Endothelial cell of umbilical vein (primary cell): ENCODE measurements around the gene TP53RK. TPM values are rescaled to one million over a fixed set of nuclear protein-coding genes. Genes with fewer than 3 reads are reported as not detected.
A peak's percentile ranks its signal among the peaks of the same experiment; 100 is the strongest.

Source experiments
- BruUV-seq: library from RNA; stranded (reverse); fragments of 400-500 nt; replicated peaks from 2 replicates; lab custom pipeline; 2021; lab: Mats Ljungman, UMichigan
- CTCF ChIA-PET: fragments of 300-600, 350-600 bp; sonication (Branson Sonifier 250); formaldehyde crosslinking; loops from one replicate; lab custom pipeline; 2021; ENCODE audit warnings: antibody characterized with exemption, inconsistent platforms; lab: Charles Lee
- POLR2A ChIA-PET: fragments of 300-600, 350-600 bp; sonication (Branson Sonifier 250); formaldehyde crosslinking; loops from one replicate; lab custom pipeline; 2021; ENCODE audit warnings: antibody characterized with exemption, inconsistent platforms; lab: Charles Lee
- DNase-seq: peaks from one replicate; pipeline ENCODE4 v3.0.0-alpha.2; 2011; ENCODE audit warnings: low read depth, low spot score
- FAIRE-seq: peaks from 2 replicates; lab custom pipeline; 2011; peaks lifted over from hg19 to GRCh38; lab: Jason Lieb, UNC
- H2AFZ ChIP-seq: 2 replicates; pipeline ENCODE4 v1.6.0; 2012; ENCODE audit warnings: low read depth, low read length, control low read depth, inconsistent platforms
- H3K27ac ChIP-seq: 2 replicates; pipeline ENCODE4 v1.5.1; 2011; ENCODE audit warnings: low read depth, mild to moderate bottlenecking, control low read depth, low read length, moderate library complexity; ENCODE audit not compliant: insufficient read depth
- H3K27me3 ChIP-seq, 2 experiments: 2 replicates each; pipeline versions ENCODE4 v1.6.0 to v1.6.1; 2011; ENCODE audit warnings: low read length in 2 of 2, mixed read lengths in 1 of 2; ENCODE audit not compliant: control insufficient read depth in 2 of 2, insufficient read depth in 2 of 2
- H3K36me3 ChIP-seq, 2 experiments: 2 replicates in 1 of 2; 3 replicates in 1 of 2; pipeline ENCODE4 v1.5.1; 2011; ENCODE audit warnings: low read length in 2 of 2, mild to moderate bottlenecking in 1 of 2, moderate library complexity in 1 of 2; ENCODE audit not compliant: control insufficient read depth in 2 of 2, insufficient read depth in 2 of 2; ENCODE audit errors: extremely low read depth in 1 of 2
- H3K4me1 ChIP-seq: 3 replicates; pipeline ENCODE4 v1.5.1; 2011; ENCODE audit warnings: mild to moderate bottlenecking, low read length; ENCODE audit not compliant: control insufficient read depth, insufficient read depth; ENCODE audit errors: extremely low read depth
- H3K4me2 ChIP-seq: 2 replicates; pipeline ENCODE4 v1.6.1; 2011; ENCODE audit warnings: low read length, control low read depth, mixed read lengths; ENCODE audit not compliant: insufficient read depth
- H3K4me3 ChIP-seq, 3 experiments: fragments of 200-600 bp in 1 of 3; sonication (generic), shearing (Covaris generic) in 1 of 3; replicated peaks in 1 of 3; 2 replicates each; pipeline ENCODE4 v1.5.1; 2011 to 2016; ENCODE audit warnings: control low read depth in 3 of 3, low read length in 3 of 3, mild to moderate bottlenecking in 2 of 3, inconsistent platforms in 1 of 3, low read depth in 1 of 3, moderate library complexity in 1 of 3; ENCODE audit not compliant: insufficient read depth in 1 of 3
- H3K79me2 ChIP-seq: 2 replicates; pipeline ENCODE4 v1.6.0; 2012; ENCODE audit warnings: low read length, inconsistent platforms; ENCODE audit not compliant: control insufficient read depth, insufficient read depth
- H3K9ac ChIP-seq: replicated peaks from 2 replicates; pipeline ENCODE3; 2011; ENCODE audit warnings: low read length, control low read depth; ENCODE audit not compliant: insufficient read depth; ENCODE audit errors: extremely low read depth
- H3K9me1 ChIP-seq: replicated peaks from 3 replicates; pipeline ENCODE4 v1.6.0; 2011; ENCODE audit warnings: mild to moderate bottlenecking, low read length; ENCODE audit not compliant: control insufficient read depth, insufficient read depth; ENCODE audit errors: extremely low read depth
- H3K9me3 ChIP-seq: replicated peaks from 2 replicates; pipeline ENCODE4 v1.5.1; 2012; ENCODE audit warnings: low read length, inconsistent platforms; ENCODE audit not compliant: control insufficient read depth, insufficient read depth
- H4K20me1 ChIP-seq: replicated peaks from 2 replicates; pipeline ENCODE3; 2011; ENCODE audit warnings: mild to moderate bottlenecking, low read length; ENCODE audit not compliant: control insufficient read depth, insufficient read depth; ENCODE audit errors: extremely low read depth
- EZH2 ChIP-seq: IDR thresholded peaks from 2 replicates; pipeline ENCODE4 v1.6.1; 2012; ENCODE audit warnings: borderline replicate concordance, low read depth, mild to moderate bottlenecking, moderate library complexity, low read length, inconsistent platforms; ENCODE audit not compliant: severe bottlenecking
- MYC ChIP-seq: IDR thresholded peaks from one replicate; pipeline ENCODE4 v1.6.1; 2011; ENCODE audit warnings: mild to moderate bottlenecking, low read depth, low read length
- dilution Hi-C: fragments of 300-500 bp; cut with MboI; formaldehyde crosslinking; loops from one replicate; pipeline ENCODE4 v1.15.0; 2019; ENCODE audit warnings: low sequenced_read_pairs; ENCODE audit not compliant: extremely low pct_ligation_motif_present
- intact Hi-C: fragments of 100-400 bp; cut with micrococcal nuclease; formaldehyde crosslinking; loops from one replicate; pipeline ENCODE4 v1.10.0; 2022
- polyA plus RNA-seq, 4 experiments: library from polyadenylated mRNA; depleted of rRNA in 3 of 4; stranded (reverse) in 3 of 4; unstranded in 1 of 4; fragments of >200 nt; gene quantifications; 2 replicates each; pipeline versions ENCODE4 v1.2.1 to v1.2.3, GENCODE V29; 2011 to 2012; ENCODE audit warnings: missing spikeins in 1 of 4
- total RNA-seq: library from RNA; stranded (reverse); gene quantifications from 2 replicates; pipeline ENCODE4 v1.2.3, GENCODE V29; 2021
- TF ChIP-seq, protein P1 (sequence below): IDR thresholded peaks from 2 replicates; pipeline ENCODE4 v1.6.1; 2011; ENCODE audit not compliant: insufficient read depth, insufficient read length

TP53RK gene
- total and polyA plus RNA-seq, 2 donors (not counting 3 experiments of a cell fraction or from before 2014, with no cell fraction given) = 7.0 to 13.1 TPM

DNA sequence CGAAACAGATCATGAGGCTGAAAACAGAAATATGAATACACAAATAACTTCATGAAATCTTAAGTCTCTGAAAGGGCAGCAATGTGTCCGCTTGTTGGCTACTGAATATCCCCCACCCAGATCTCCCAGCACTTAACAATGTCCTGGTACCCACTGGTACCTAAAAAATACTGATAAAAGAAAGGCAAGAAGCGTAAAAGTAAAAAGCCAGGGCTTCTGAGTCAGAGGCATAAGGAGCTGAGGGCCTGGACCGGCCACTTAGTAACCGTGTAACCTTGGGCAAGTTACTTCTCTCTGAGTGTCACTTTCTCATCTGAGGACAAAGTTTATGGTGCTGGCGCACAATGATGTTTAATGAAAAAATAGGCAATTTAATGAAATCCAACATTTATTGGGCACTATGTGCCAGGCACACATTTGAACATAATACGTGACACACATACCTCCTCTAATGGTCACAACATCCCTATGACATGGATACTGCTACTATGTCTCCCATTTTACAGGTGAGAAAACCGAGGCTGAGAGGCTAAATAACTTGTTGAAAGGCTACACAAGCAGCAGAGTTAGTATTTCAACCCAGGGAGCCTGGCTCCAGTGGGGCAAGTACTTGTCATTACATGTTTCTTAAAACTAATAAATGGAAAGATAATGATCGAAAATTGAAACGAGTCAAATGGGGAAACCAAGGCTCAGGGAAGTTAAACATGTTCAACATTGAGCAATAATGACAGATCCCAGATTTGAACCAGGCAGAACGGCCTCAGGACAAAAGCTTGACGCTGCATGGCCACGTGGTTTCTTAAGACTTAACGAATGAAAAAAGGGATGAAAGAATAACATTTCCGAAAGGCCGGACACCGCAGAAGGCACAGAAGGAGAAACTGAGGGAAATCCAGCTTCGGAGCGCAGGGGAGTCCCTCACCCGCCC is 828 bp downstream of the TP53RK start:
- peaks cover 33% of the 10 kb centered on the region for H3K79me2 ChIP-seq
- H3K9me3 ChIP-seq = no peaks in the 10 kb centered on the region
- no peaks in the 10 kb centered on the region for H3K27me3 ChIP-seq
- TF ChIP-seq, protein P1, sequence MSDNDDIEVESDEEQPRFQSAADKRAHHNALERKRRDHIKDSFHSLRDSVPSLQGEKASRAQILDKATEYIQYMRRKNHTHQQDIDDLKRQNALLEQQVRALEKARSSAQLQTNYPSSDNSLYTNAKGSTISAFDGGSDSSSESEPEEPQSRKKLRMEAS = peak; percentile 74
- no peak for TF ChIP-seq MYC
- peak overlapping the region; percentile 62 to 91 (median 90) for H3K4me3 ChIP-seq
- H3K4me1 ChIP-seq = peaks cover 19% of the 10 kb centered on the region
- peak overlapping the region; percentile 85 for H3K9ac ChIP-seq
- H3K27ac ChIP-seq = peak overlapping the region; percentile 55
- TSS peak; percentile 27 for BruUV-seq
- DNase-seq (peak; percentile 72), FAIRE-seq (peak; percentile 37)
- ChIA-PET CTCF (interaction anchor here (1.0 to 2.1 kb wide), 8 partner anchors 8 to 144 kb away, joined by 3 to 6 read pairs (median 4); no protein-coding TSS in a partner anchor), POLR2A (interaction anchor here (1.3 to 2.0 kb wide), 2 partner anchors 22 to 130 kb away, joined by 3 to 4 read pairs; no protein-coding TSS in a partner anchor)
- H2AFZ ChIP-seq = peak overlapping the region; percentile 53
- dilution Hi-C loops (no loop called here), intact Hi-C loops (loop anchor here (1.0 to 2.0 kb wide), 6 partner anchors 21 to 600 kb away; partner anchors contain the start of genes ELMO2, NCOA5 and SLC2A10)
- H4K20me1 ChIP-seq = peaks cover 2% of the 10 kb centered on the region
- H3K9me1 ChIP-seq = no peaks in the 10 kb centered on the region
- H3K36me3 ChIP-seq = peaks cover 2 to 5% of the 10 kb centered on the region in 2 experiments
- peak overlapping the region; percentile 87 for H3K4me2 ChIP-seq

DNA sequence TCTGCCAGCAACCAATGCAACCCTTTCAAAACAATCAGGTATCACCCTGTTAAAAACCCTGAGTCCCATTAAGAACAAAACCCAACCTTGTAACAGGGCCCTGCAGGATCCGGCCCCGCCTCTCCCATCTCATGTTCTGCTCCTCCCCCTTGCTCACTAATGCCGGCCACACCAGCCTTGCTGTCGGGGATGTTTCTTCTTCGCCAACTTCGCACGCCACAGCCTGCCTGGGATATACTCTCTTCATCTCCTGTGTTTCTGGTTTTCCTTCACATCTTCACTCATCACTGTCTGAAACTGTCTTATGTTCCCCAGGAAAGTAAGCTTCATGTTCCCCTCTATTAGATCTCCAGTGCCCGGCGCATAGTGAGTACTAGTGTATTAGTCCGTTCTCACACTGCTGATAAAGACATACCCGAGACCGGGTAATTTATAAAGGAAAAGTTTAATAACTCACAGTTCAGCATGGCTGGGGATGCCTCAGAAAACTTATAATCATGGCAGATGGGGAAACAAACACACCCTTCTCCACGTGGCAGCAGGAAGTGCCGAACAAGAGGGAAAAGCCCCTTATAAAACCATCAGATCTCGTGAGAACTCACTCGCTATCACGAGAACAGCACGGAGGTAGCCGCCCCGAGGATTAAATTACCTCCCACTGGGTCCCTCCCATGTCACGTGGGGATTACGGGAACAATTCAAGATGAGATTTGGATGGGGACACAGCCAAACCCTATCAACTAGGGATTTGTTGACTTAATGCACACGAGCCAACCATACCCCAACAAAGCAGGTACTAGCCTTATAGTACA is 5.1 kb downstream of the TP53RK start:
- peak; percentile 31 for FAIRE-seq
- ChIA-PET POLR2A (no interaction called here), CTCF (interaction anchor here (1.0 to 6.0 kb wide), 5 partner anchors 8 to 162 kb away, joined by 3 to 49 read pairs (median 3); no protein-coding TSS in a partner anchor)
- Histone ChIP-seq H3K4me1 (peaks cover 14% of the 10 kb centered on the region), H3K4me3 (peak overlapping the region; percentile 19 to 24 (median 21)), H3K9ac (peak overlapping the region; percentile 44), H3K27ac (no peak overlapping the region), H4K20me1 (peaks cover 2% of the 10 kb centered on the region), H3K9me3 (no peaks in the 10 kb centered on the region), H3K9me1 (no peaks in the 10 kb centered on the region), H3K36me3 (peaks cover 2 to 5% of the 10 kb centered on the region in 2 experiments), H3K79me2 (peaks cover 33% of the 10 kb centered on the region), H3K27me3 (no peaks in the 10 kb centered on the region), H3K4me2 (peak overlapping the region; percentile 54), H2AFZ (no peak overlapping the region)
- DNase-seq = peak; percentile 39
- TF ChIP-seq, protein P1 = peak; percentile 5
- no peak for TF ChIP-seq EZH2
- intact Hi-C loops = no loop called here
- BruUV-seq = no TSS peak
- dilution Hi-C loops = no loop called here
